HEK293 (cell line): ENCODE results near the gene FNDC5.

Experiments used
- CTCF ChIA-PET: fragments of 350-600 bp; formaldehyde crosslinking; extraction: SDS; loops from one replicate; lab custom pipeline; 2021; ENCODE audit warnings: antibody characterized with exemption; lab: Yijun Ruan, JAX
- POLR2A ChIA-PET: fragments of 300-600 bp; formaldehyde crosslinking; extraction: SDS; loops from one replicate; lab custom pipeline; 2020; ENCODE audit warnings: antibody characterized with exemption, inconsistent platforms; lab: Yijun Ruan, JAX
- H3K27ac ChIP-seq: fragments of 200-500 bp; sonication (Bioruptor generic); 2 replicates; pipeline ENCODE4 v1.5.1; 2014; ENCODE audit warnings: low read depth, low read length, control low read depth, inconsistent platforms; ENCODE audit errors: extremely low read depth
- H3K36me3 ChIP-seq, 2 experiments: fragments of 200-500 bp in 1 of 2; sonication (Bioruptor generic) in 1 of 2; 1 replicate in 1 of 2; 2 replicates in 1 of 2; pipeline ENCODE4 v1.5.1; 2014 to 2017; ENCODE audit warnings: inconsistent platforms in 2 of 2, low read length in 2 of 2; ENCODE audit not compliant: control insufficient read depth in 2 of 2, insufficient read depth in 1 of 2
- H3K4me1 ChIP-seq: fragments of 200-500 bp; sonication (Bioruptor generic); 2 replicates; pipeline ENCODE4 v1.5.1; 2014; ENCODE audit warnings: mild to moderate bottlenecking, low read length, inconsistent platforms; ENCODE audit not compliant: control insufficient read depth, insufficient read depth
- H3K4me3 ChIP-seq: 2 replicates; pipeline ENCODE4 v1.5.1; 2011; ENCODE audit warnings: low read depth, mild to moderate bottlenecking, control low read depth, low read length, moderate library complexity
- H3K9me3 ChIP-seq: fragments of 200-500 bp; sonication (Bioruptor generic); 2 replicates; pipeline ENCODE4 v1.5.1; 2014; ENCODE audit warnings: low read depth, low read length, inconsistent platforms; ENCODE audit not compliant: control insufficient read depth, insufficient read depth
- EGR2 ChIP-seq: fragments of 450-650 bp; formaldehyde crosslinking; IDR thresholded peaks from 2 replicates; pipeline ENCODE4 v1.5.1; 2016; ENCODE audit warnings: low read depth, missing biosample characterization, missing genetic modification characterization
- GLI2 ChIP-seq: fragments of 450-650 bp; formaldehyde crosslinking; IDR thresholded peaks from 2 replicates; pipeline ENCODE4; 2017; ENCODE audit warnings: missing biosample characterization, missing genetic modification characterization, low read depth, borderline replicate concordance
- GLIS1 ChIP-seq: fragments of 450-650 bp; formaldehyde crosslinking; IDR thresholded peaks from 2 replicates; pipeline ENCODE4 v1.5.1; 2016; ENCODE audit warnings: missing biosample characterization, missing genetic modification characterization
- GLIS2 ChIP-seq: fragments of 450-650 bp; formaldehyde crosslinking; IDR thresholded peaks from 2 replicates; pipeline ENCODE4 v1.5.1; 2016; ENCODE audit warnings: missing biosample characterization, missing genetic modification characterization
- SETDB1 ChIP-seq: IDR thresholded peaks from one replicate; pipeline ENCODE4 v1.6.1; 2017; ENCODE audit warnings: mild to moderate bottlenecking, low read length, moderate library complexity, mixed read lengths; ENCODE audit not compliant: insufficient read length
- TCF7L2 ChIP-seq: IDR thresholded peaks from 2 replicates; pipeline ENCODE4 v1.6.1; 2011; ENCODE audit warnings: low read depth, mild to moderate bottlenecking, inconsistent platforms, low read length, moderate library complexity, borderline replicate concordance
- ZBTB1 ChIP-seq: fragments of 450-650 bp; formaldehyde crosslinking; IDR thresholded peaks from 2 replicates; pipeline ENCODE4 v1.5.1; 2016; ENCODE audit warnings: missing biosample characterization, missing genetic modification characterization
- ZFHX2 ChIP-seq: fragments of 450-650 bp; formaldehyde crosslinking; conservative IDR thresholded peaks from 2 replicates; pipeline ENCODE4 v1.5.1; 2016; ENCODE audit warnings: missing biosample characterization, missing genetic modification characterization
- ZFP3 ChIP-seq: fragments of 450-650 bp; formaldehyde crosslinking; IDR thresholded peaks from 2 replicates; pipeline ENCODE4 v1.5.1; 2016; ENCODE audit warnings: low read depth, missing biosample characterization, missing genetic modification characterization
- ZNF18 ChIP-seq: fragments of 450-650 bp; formaldehyde crosslinking; IDR thresholded peaks from 2 replicates; pipeline ENCODE4 v1.5.1; 2016; ENCODE audit warnings: missing biosample characterization, missing genetic modification characterization
- ZNF223 ChIP-seq: fragments of 450-650 bp; formaldehyde crosslinking; IDR thresholded peaks from 2 replicates; pipeline ENCODE4 v1.5.1; 2016; ENCODE audit warnings: missing biosample characterization, missing genetic modification characterization
- ZNF23 ChIP-seq: fragments of 450-650 bp; formaldehyde crosslinking; IDR thresholded peaks from 2 replicates; pipeline ENCODE4 v1.5.1; 2016; ENCODE audit warnings: missing biosample characterization, missing genetic modification characterization, borderline replicate concordance
- ZNF302 ChIP-seq: fragments of 450-650 bp; formaldehyde crosslinking; IDR thresholded peaks from 2 replicates; pipeline ENCODE4 v1.5.1; 2016; ENCODE audit warnings: missing biosample characterization, missing genetic modification characterization, low read depth
- ZNF362 ChIP-seq: fragments of 450-650 bp; formaldehyde crosslinking; IDR thresholded peaks from 2 replicates; pipeline ENCODE4 v1.5.1; 2016; ENCODE audit warnings: missing biosample characterization, missing genetic modification characterization
- ZNF37A ChIP-seq: fragments of 450-650 bp; IDR thresholded peaks from 2 replicates; pipeline ENCODE4 v1.5.1; 2018; ENCODE audit warnings: missing biosample characterization, missing genetic modification characterization
- ZNF416 ChIP-seq: fragments of 450-650 bp; formaldehyde crosslinking; IDR thresholded peaks from 2 replicates; pipeline ENCODE4 v1.5.1; 2016; ENCODE audit warnings: missing biosample characterization, missing genetic modification characterization
- ZNF426 ChIP-seq: fragments of 450-650 bp; formaldehyde crosslinking; IDR thresholded peaks from 2 replicates; pipeline ENCODE4 v1.5.1; 2017; ENCODE audit warnings: missing biosample characterization, missing genetic modification characterization, mild to moderate bottlenecking, inconsistent platforms, moderate library complexity
- ZNF560 ChIP-seq: fragments of 450-650 bp; formaldehyde crosslinking; IDR thresholded peaks from 2 replicates; pipeline ENCODE4 v1.5.1; 2017; ENCODE audit warnings: missing biosample characterization, missing genetic modification characterization, borderline replicate concordance
- ZNF585B ChIP-seq: fragments of 450-650 bp; formaldehyde crosslinking; IDR thresholded peaks from 2 replicates; pipeline ENCODE4 v1.5.1; 2016; ENCODE audit warnings: missing biosample characterization, missing genetic modification characterization
- ZNF621 ChIP-seq: fragments of 450-650 bp; formaldehyde crosslinking; IDR thresholded peaks from 2 replicates; pipeline ENCODE4 v1.5.1; 2017; ENCODE audit warnings: missing biosample characterization, missing genetic modification characterization
- ZNF692 ChIP-seq: fragments of 450-650 bp; formaldehyde crosslinking; IDR thresholded peaks from 2 replicates; pipeline ENCODE4 v1.5.1; 2016; ENCODE audit warnings: missing biosample characterization, missing genetic modification characterization
- ZNF785 ChIP-seq: fragments of 450-650 bp; formaldehyde crosslinking; IDR thresholded peaks from 2 replicates; pipeline ENCODE4 v1.5.1; 2016; ENCODE audit warnings: missing biosample characterization, missing genetic modification characterization
- ZNF843 ChIP-seq: fragments of 450-650 bp; formaldehyde crosslinking; IDR thresholded peaks from 2 replicates; pipeline ENCODE4 v1.5.1; 2016; ENCODE audit warnings: missing biosample characterization, missing genetic modification characterization
- TF ChIP-seq, protein P1 (sequence below): fragments of 450-650 bp; formaldehyde crosslinking; IDR thresholded peaks from 2 replicates; pipeline ENCODE4 v1.5.1; 2016; ENCODE audit warnings: missing biosample characterization, missing genetic modification characterization
- TF ChIP-seq, protein P2 (sequence below): fragments of 450-650 bp; formaldehyde crosslinking; IDR thresholded peaks from 2 replicates; pipeline ENCODE4 v1.5.1; 2016; ENCODE audit warnings: missing biosample characterization, missing genetic modification characterization, borderline replicate concordance
- TF ChIP-seq, protein P3 (sequence below): fragments of 450-650 bp; formaldehyde crosslinking; IDR thresholded peaks from 2 replicates; pipeline ENCODE4 v1.5.1; 2016; ENCODE audit warnings: missing biosample characterization, missing genetic modification characterization

The FNDC5 gene

DNA sequence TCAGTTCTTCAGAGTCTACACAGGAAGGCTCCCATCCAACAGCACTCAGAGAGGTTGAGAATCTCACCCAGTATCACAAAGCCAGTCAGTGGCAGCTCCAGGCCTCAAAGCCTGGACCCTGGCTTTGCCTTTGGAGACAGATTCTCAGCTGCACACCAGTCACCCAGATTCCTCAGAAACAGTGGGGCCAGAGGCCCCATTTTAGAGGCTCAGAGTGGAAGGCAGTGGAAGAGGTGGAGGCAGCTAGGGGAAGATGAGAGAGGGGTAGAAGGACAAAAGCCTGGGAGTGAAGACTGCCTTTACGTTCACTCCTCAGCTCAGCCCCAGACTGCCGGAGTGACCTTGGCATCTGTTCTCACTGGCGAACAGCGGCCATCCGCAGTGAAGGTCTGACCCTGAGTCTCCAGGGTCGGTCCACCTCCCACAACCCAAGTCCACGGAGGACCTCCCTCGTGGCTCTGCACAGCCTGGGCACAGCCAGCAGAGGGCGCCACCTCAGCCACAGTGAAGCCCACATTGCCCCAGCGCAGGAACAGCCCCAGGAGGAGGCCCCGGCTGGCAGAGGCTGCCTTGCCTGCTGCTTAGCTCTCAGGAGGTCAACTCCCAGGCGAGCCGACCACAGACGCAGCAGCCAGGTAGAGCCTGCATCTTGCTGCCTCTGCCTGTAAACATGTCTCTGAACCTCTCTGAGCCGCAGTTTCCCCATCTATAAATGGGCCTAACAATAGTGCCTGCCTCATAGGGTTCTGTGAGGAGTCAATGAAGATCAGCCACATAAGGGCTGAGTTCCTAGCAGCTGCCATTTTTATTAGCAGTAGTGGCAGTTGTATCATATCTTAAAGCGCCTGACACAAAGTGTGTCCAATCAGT, 5.9 kb upstream of the FNDC5 start:
- POLR2A ChIA-PET, result no interaction called here
- CTCF ChIA-PET, result interaction anchor here (0.6 to 5.1 kb wide), 43 partner anchors 9 to 668 kb away, joined by 3 to 50 read pairs (median 4); partner anchors contain the start of genes AZIN2 and HPCA
- no peak for TF ChIP-seq ZNF362
- TF ChIP-seq ZNF843 (tag by site-specific recombination), result no peak
- TF ChIP-seq, protein P1, sequence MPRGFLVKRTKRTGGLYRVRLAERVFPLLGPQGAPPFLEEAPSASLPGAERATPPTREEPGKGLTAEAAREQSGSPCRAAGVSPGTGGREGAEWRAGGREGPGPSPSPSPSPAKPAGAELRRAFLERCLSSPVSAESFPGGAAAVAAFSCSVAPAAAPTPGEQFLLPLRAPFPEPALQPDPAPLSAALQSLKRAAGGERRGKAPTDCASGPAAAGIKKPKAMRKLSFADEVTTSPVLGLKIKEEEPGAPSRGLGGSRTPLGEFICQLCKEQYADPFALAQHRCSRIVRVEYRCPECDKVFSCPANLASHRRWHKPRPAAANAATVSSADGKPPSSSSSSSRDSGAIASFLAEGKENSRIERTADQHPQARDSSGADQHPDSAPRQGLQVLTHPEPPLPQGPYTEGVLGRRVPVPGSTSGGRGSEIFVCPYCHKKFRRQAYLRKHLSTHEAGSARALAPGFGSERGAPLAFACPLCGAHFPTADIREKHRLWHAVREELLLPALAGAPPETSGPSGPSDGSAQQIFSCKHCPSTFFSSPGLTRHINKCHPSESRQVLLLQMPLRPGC, result no peak
- TF ChIP-seq, protein P2, sequence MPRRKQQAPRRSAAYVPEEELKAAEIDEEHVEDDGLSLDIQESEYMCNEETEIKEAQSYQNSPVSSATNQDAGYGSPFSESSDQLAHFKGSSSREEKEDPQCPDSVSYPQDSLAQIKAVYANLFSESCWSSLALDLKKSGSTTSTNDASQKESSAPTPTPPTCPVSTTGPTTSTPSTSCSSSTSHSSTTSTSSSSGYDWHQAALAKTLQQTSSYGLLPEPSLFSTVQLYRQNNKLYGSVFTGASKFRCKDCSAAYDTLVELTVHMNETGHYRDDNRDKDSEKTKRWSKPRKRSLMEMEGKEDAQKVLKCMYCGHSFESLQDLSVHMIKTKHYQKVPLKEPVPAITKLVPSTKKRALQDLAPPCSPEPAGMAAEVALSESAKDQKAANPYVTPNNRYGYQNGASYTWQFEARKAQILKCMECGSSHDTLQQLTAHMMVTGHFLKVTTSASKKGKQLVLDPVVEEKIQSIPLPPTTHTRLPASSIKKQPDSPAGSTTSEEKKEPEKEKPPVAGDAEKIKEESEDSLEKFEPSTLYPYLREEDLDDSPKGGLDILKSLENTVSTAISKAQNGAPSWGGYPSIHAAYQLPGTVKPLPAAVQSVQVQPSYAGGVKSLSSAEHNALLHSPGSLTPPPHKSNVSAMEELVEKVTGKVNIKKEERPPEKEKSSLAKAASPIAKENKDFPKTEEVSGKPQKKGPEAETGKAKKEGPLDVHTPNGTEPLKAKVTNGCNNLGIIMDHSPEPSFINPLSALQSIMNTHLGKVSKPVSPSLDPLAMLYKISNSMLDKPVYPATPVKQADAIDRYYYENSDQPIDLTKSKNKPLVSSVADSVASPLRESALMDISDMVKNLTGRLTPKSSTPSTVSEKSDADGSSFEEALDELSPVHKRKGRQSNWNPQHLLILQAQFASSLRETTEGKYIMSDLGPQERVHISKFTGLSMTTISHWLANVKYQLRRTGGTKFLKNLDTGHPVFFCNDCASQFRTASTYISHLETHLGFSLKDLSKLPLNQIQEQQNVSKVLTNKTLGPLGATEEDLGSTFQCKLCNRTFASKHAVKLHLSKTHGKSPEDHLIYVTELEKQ (tag by site-specific recombination), result no peak
- no peak for TF ChIP-seq ZNF302 (tag by site-specific recombination)
- TF ChIP-seq ZNF692, result peak; percentile 53; the same call in 1 of the 2 replicates
- no peak for TF ChIP-seq GLI2 (tag by site-specific recombination)
- TF ChIP-seq, protein P3, sequence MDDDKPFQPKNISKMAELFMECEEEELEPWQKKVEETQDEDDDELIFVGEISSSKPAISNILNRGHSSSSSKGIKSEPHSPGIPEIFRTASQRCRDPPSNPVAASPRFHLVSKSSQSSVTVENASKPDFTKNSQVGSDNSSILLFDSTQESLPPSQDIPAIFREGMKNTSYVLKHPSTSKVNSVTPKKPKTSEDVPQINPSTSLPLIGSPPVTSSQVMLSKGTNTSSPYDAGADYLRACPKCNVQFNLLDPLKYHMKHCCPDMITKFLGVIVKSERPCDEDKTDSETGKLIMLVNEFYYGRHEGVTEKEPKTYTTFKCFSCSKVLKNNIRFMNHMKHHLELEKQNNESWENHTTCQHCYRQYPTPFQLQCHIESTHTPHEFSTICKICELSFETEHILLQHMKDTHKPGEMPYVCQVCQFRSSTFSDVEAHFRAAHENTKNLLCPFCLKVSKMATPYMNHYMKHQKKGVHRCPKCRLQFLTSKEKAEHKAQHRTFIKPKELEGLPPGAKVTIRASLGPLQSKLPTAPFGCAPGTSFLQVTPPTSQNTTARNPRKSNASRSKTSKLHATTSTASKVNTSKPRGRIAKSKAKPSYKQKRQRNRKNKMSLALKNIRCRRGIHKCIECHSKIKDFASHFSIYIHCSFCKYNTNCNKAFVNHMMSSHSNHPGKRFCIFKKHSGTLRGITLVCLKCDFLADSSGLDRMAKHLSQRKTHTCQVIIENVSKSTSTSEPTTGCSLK, result no peak
- no peak for TF ChIP-seq ZNF416 (tag by site-specific recombination)
- TF ChIP-seq TCF7L2, result no peak
- no peak for TF ChIP-seq ZNF37A
- no peak for TF ChIP-seq EGR2 (tag by site-specific recombination)
- no peak for TF ChIP-seq ZNF426 (tag by site-specific recombination)
- no peak for TF ChIP-seq ZNF621
- TF ChIP-seq SETDB1, result no peak
- TF ChIP-seq ZNF18, result no peak
- TF ChIP-seq ZNF560 (tag by site-specific recombination), result no peak
- peak; percentile 83 for TF ChIP-seq GLIS1 (tag by site-specific recombination)
- TF ChIP-seq GLIS2 (tag by site-specific recombination), result peak; percentile 83
- TF ChIP-seq ZNF223 (tag by site-specific recombination), result no peak
- TF ChIP-seq ZNF585B, result no peak
- no peak for TF ChIP-seq ZFP3 (tag by site-specific recombination)
- no peak for TF ChIP-seq ZNF23 (tag by site-specific recombination)
- TF ChIP-seq ZNF785, result no peak
- TF ChIP-seq ZFHX2 (tag by site-specific recombination), result peak; percentile 50
- no peak for TF ChIP-seq ZBTB1

More for the DNA sequence above, 5.9 kb upstream of the FNDC5 start:
- H3K4me1 ChIP-seq, result no peaks in the 10 kb centered on the region
- H3K36me3 ChIP-seq, result no peaks in the 10 kb centered on the region
- no peak overlapping the region for H3K4me3 ChIP-seq
- H3K27ac ChIP-seq, result no peak overlapping the region
- no peaks in the 10 kb centered on the region for H3K9me3 ChIP-seq
